Measurements from ENCODE around the gene RPE65.

- no peak for TF ChIP-seq CTCF (IDR thresholded peaks at IDR 0.05)
- TF ChIP-seq TEAD4 (CRISPR knock-in tag; IDR thresholded peaks at IDR 0.05), result no peak
- no peak for TF ChIP-seq NFATC4 (CRISPR knock-in tag; IDR thresholded peaks at IDR 0.05)
- no peak for TF ChIP-seq ZNF138 (CRISPR knock-in tag; conservative IDR thresholded peaks at IDR 0.05)
- TF ChIP-seq RELA (CRISPR knock-in tag; IDR thresholded peaks at IDR 0.05; ENCODE audit: borderline replicate concordance), result no peak
- TF ChIP-seq USF2 (CRISPR knock-in tag; IDR thresholded peaks at IDR 0.05), result no peak
These were observed 43.4 kb upstream of the RPE65 start for GRCh38 chr1:68493193-68493592.

Data from WTC11 (cell line).